HepG2 (cell line): ENCODE measurements around the gene PCAT6. TPM values are rescaled to one million over a fixed set of nuclear protein-coding genes. Genes with fewer than 3 reads are reported as not detected.

Source experiments
- AGO1 ChIP-seq: fragments of 200-400 bp; formaldehyde crosslinking; IDR thresholded peaks from 2 replicates; pipeline ENCODE4 v1.6.1; 2017; ENCODE audit warnings: mild to moderate bottlenecking, low read depth, low read length, moderate library complexity; ENCODE audit not compliant: poor library complexity, severe bottlenecking
- BRD4 ChIP-seq: sonication (generic); formaldehyde crosslinking; IDR thresholded peaks from 2 replicates; pipeline ENCODE4 v1.4.0; 2020; ENCODE audit warnings: missing genetic modification reagents
- DR1 ChIP-seq: sonication (generic); formaldehyde crosslinking; IDR thresholded peaks from 2 replicates; pipeline ENCODE4 v1.8.0; 2021; ENCODE audit warnings: mild to moderate bottlenecking, missing genetic modification reagents, inconsistent platforms
- FOXC1 ChIP-seq: sonication (generic); formaldehyde crosslinking; IDR thresholded peaks from 2 replicates; pipeline ENCODE4 v1.8.0; 2022; ENCODE audit warnings: mild to moderate bottlenecking, missing genetic modification reagents, borderline replicate concordance
- FOXK2 ChIP-seq: fragments of 450-650 bp; IDR thresholded peaks from 2 replicates; pipeline ENCODE4 v1.6.1; 2016
- HNF1B ChIP-seq: sonication (generic); formaldehyde crosslinking; IDR thresholded peaks from 2 replicates; pipeline ENCODE4 v1.5.1; 2020; ENCODE audit warnings: mild to moderate bottlenecking, moderate library complexity, missing genetic modification reagents
- MEIS1 ChIP-seq: sonication (generic); formaldehyde crosslinking; IDR thresholded peaks from 2 replicates; pipeline ENCODE4 v1.9.0; 2021; ENCODE audit warnings: mild to moderate bottlenecking, missing genetic modification reagents, moderate library complexity, borderline replicate concordance
- MNT ChIP-seq: fragments of 450-650 bp; IDR thresholded peaks from 2 replicates; pipeline ENCODE4 v1.6.1; 2016
- MXI1 ChIP-seq: IDR thresholded peaks from 3 replicates; pipeline ENCODE4 v1.6.1; 2012; ENCODE audit warnings: low read depth, low read length, inconsistent platforms, borderline replicate concordance
- POGZ ChIP-seq: sonication (generic); formaldehyde crosslinking; IDR thresholded peaks from 2 replicates; pipeline ENCODE4 v1.4.0; 2020; ENCODE audit warnings: mild to moderate bottlenecking, missing genetic modification reagents
- RELA ChIP-seq: sonication (generic); formaldehyde crosslinking; IDR thresholded peaks from 2 replicates; pipeline ENCODE4 v1.4.0; 2020; ENCODE audit warnings: missing genetic modification reagents
- SAFB2 ChIP-seq: sonication (generic); formaldehyde crosslinking; IDR thresholded peaks from 2 replicates; pipeline ENCODE4 v1.5.1; 2020; ENCODE audit warnings: missing genetic modification reagents, low read depth, mild to moderate bottlenecking, borderline replicate concordance
- SNAI1 ChIP-seq: sonication (generic); formaldehyde crosslinking; IDR thresholded peaks from 2 replicates; pipeline ENCODE4 v1.5.0; 2020; ENCODE audit warnings: mild to moderate bottlenecking, missing genetic modification reagents, borderline replicate concordance
- SP4 ChIP-seq: sonication (generic); formaldehyde crosslinking; IDR thresholded peaks from 2 replicates; pipeline ENCODE4 v1.8.1; 2023; ENCODE audit warnings: mild to moderate bottlenecking, missing genetic modification reagents
- SRF ChIP-seq: IDR thresholded peaks from 2 replicates; pipeline ENCODE4 v1.6.1; 2011; ENCODE audit warnings: mild to moderate bottlenecking, low read depth, low read length, moderate library complexity
- TFAP4 ChIP-seq: sonication (generic); IDR thresholded peaks from 2 replicates; pipeline ENCODE4 v1.6.1; 2016; ENCODE audit warnings: low read depth, borderline replicate concordance
- TIGD3 ChIP-seq: sonication (generic); formaldehyde crosslinking; IDR thresholded peaks from 2 replicates; pipeline ENCODE4 v1.5.1; 2020; ENCODE audit warnings: mild to moderate bottlenecking, missing genetic modification reagents, borderline replicate concordance
- ZBTB38 ChIP-seq: sonication (generic); formaldehyde crosslinking; IDR thresholded peaks from 2 replicates; pipeline ENCODE4 v1.5.1; 2020; ENCODE audit warnings: mild to moderate bottlenecking, missing genetic modification reagents
- ZBTB44 ChIP-seq: sonication (generic); formaldehyde crosslinking; IDR thresholded peaks from 2 replicates; pipeline ENCODE4 v1.4.0; 2020; ENCODE audit warnings: missing genetic modification reagents
- ZNF543 ChIP-seq: sonication (generic); formaldehyde crosslinking; IDR thresholded peaks from 2 replicates; pipeline ENCODE4 v1.4.0; 2020; ENCODE audit warnings: mild to moderate bottlenecking, missing genetic modification reagents
- ZNF572 ChIP-seq: sonication (generic); formaldehyde crosslinking; IDR thresholded peaks from 2 replicates; pipeline ENCODE4 v1.5.1; 2020; ENCODE audit warnings: mild to moderate bottlenecking, missing genetic modification reagents
- ZNF670 ChIP-seq: sonication (generic); formaldehyde crosslinking; IDR thresholded peaks from 2 replicates; pipeline ENCODE4 v1.8.0; 2022; ENCODE audit warnings: mild to moderate bottlenecking, missing genetic modification reagents, borderline replicate concordance
- polyA plus RNA-seq, 8 experiments: library from polyadenylated mRNA; depleted of rRNA in 3 of 8; stranded (reverse) in 7 of 8; unstranded in 1 of 8; fragments of >200 nt; fragmentation: Illumina TruSeq in 4 of 8; extraction: Trizol in 4 of 8; gene quantifications; 2 replicates each; pipeline versions ENCODE4 v1.2.1 to v1.2.3, GENCODE V29; 2011 to 2016; ENCODE audit warnings: low read depth in 4 of 8, missing spikeins in 1 of 8, mixed read lengths in 1 of 8; ENCODE audit not compliant: insufficient read depth in 1 of 8
- total RNA-seq, 5 experiments: library from RNA; depleted of rRNA; stranded (reverse); fragments of >200 nt; fragmentation: Illumina TruSeq; extraction: Trizol; gene quantifications; 2 replicates each; pipeline ENCODE4 v1.2.3, GENCODE V29; 2016; ENCODE audit warnings: low read depth in 1 of 5

PCAT6 gene
- total and polyA plus RNA-seq, 2 of the 13 experiments (the other 11 are each of a cell fraction or from before 2014, with no cell fraction given) = 0.60 to 4.4 TPM

- 0 out of 3 replicates have a peak, but pooled peaks have one; percentile 18 for TF ChIP-seq MXI1
- TF ChIP-seq SNAI1 = peak; percentile 57
- TF ChIP-seq ZBTB44 (CRISPR knock-in tag) = no peak
- peak; percentile 48; the same call in 1 of the 2 replicates for TF ChIP-seq MEIS1
- TF ChIP-seq FOXC1 = 0 out of 2 replicates have a peak, but pooled peaks have one; percentile 20
- no peak for TF ChIP-seq DR1 (CRISPR knock-in tag)
- TF ChIP-seq ZNF670 (CRISPR knock-in tag) = no peak
- TF ChIP-seq AGO1 = no peak
- TF ChIP-seq ZNF543 (CRISPR knock-in tag) = no peak
- 0 out of 2 replicates have a peak, but pooled peaks have one; percentile 5 for TF ChIP-seq HNF1B (CRISPR knock-in tag)
- TF ChIP-seq POGZ (CRISPR knock-in tag) = peak; percentile 44; the same call in 1 of the 2 replicates
- TF ChIP-seq ZNF572 = no peak
- TF ChIP-seq TIGD3 = no peak
- TF ChIP-seq MNT = no peak
- no peak for TF ChIP-seq SRF
- no peak for TF ChIP-seq SAFB2
- no peak for TF ChIP-seq FOXK2
- TF ChIP-seq BRD4 (CRISPR knock-in tag) = 0 out of 2 replicates have a peak, but pooled peaks have one; percentile 4
- TF ChIP-seq ZBTB38 (CRISPR knock-in tag) = peak; percentile 4; the same call in 1 of the 2 replicates
- TF ChIP-seq RELA (CRISPR knock-in tag) = no peak
- TF ChIP-seq SP4 (CRISPR knock-in tag) = 0 out of 2 replicates have a peak, but pooled peaks have one; percentile 3
- TF ChIP-seq TFAP4 = 0 out of 2 replicates have a peak, but pooled peaks have one; percentile 13
Measured at GRCh38 chr1:202811296-202812175, 782 bp downstream of the PCAT6 start (continued).
